DND-41 (cell line): Measurements from ENCODE around the gene LRRC58.

Source experiments
- EZH2 ChIP-seq: IDR thresholded peaks from 3 replicates; pipeline ENCODE4 v1.6.1; 2012; ENCODE audit warnings: borderline replicate concordance, low read depth, mild to moderate bottlenecking, moderate library complexity, low read length, inconsistent platforms; ENCODE audit not compliant: severe bottlenecking
- TF ChIP-seq, protein P1 (sequence below): IDR thresholded peaks from 2 replicates; pipeline ENCODE4 v1.5.1; 2012; ENCODE audit warnings: borderline replicate concordance, low read length, moderate library complexity, mild to moderate bottlenecking; ENCODE audit not compliant: poor library complexity, severe bottlenecking; ENCODE audit errors: extremely low read depth

DNA sequence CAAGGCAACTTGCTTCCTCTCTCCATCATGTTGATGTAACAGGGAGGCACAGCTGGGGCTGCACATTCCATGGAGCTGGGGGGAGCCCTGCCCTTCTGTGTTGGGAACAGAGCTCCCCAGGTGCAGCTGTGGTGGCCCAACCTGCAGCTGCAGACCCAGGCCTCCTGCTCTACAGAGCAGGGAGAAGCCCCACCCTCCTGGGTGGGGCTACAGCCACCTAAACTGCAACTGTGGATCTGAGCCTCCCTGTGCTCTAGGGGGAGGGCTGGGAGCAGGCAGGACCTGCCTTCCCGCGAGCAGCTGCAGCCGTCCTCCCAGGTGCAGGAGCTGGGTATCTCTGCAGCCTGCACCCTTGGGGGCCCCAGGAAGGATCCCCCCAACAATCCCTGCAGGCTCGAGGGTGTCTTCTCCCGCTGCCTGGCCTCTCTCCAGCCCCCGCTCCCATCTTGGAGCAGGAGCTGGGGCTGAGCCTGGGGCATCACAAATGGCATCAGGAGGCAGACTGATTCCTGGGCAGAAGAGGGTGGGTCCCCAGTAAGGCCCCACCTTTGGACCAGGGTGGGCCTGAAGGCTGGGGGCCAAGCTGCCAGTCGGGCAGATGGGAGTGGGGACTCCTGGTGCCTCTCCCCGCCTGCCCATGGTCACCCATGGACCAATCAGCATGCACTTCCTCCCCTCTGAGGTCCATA lies 7.4 kb downstream of the LRRC58 start:
- TF ChIP-seq, protein P1, sequence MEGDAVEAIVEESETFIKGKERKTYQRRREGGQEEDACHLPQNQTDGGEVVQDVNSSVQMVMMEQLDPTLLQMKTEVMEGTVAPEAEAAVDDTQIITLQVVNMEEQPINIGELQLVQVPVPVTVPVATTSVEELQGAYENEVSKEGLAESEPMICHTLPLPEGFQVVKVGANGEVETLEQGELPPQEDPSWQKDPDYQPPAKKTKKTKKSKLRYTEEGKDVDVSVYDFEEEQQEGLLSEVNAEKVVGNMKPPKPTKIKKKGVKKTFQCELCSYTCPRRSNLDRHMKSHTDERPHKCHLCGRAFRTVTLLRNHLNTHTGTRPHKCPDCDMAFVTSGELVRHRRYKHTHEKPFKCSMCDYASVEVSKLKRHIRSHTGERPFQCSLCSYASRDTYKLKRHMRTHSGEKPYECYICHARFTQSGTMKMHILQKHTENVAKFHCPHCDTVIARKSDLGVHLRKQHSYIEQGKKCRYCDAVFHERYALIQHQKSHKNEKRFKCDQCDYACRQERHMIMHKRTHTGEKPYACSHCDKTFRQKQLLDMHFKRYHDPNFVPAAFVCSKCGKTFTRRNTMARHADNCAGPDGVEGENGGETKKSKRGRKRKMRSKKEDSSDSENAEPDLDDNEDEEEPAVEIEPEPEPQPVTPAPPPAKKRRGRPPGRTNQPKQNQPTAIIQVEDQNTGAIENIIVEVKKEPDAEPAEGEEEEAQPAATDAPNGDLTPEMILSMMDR, result no peak
- TF ChIP-seq EZH2, result no peak
